DOHH2 (cell line): ENCODE measurements around the gene PSMD11.

Source experiments
- EZH2phosphoT487 ChIP-seq: fragments of 200-600 bp; sonication (generic); IDR thresholded peaks from 2 replicates; pipeline ENCODE4 v1.6.1; 2017; ENCODE audit warnings: borderline replicate concordance, mild to moderate bottlenecking, antibody characterized with exemption, low read length, moderate library complexity, mixed read lengths
- TF ChIP-seq, protein P1 (sequence below): fragments of 200-600 bp; sonication (generic); IDR thresholded peaks from one replicate; pipeline ENCODE4 v1.5.1; 2014; ENCODE audit warnings: antibody characterized with exemption, mild to moderate bottlenecking, low read depth, low read length; ENCODE audit not compliant: poor library complexity, severe bottlenecking

DNA sequence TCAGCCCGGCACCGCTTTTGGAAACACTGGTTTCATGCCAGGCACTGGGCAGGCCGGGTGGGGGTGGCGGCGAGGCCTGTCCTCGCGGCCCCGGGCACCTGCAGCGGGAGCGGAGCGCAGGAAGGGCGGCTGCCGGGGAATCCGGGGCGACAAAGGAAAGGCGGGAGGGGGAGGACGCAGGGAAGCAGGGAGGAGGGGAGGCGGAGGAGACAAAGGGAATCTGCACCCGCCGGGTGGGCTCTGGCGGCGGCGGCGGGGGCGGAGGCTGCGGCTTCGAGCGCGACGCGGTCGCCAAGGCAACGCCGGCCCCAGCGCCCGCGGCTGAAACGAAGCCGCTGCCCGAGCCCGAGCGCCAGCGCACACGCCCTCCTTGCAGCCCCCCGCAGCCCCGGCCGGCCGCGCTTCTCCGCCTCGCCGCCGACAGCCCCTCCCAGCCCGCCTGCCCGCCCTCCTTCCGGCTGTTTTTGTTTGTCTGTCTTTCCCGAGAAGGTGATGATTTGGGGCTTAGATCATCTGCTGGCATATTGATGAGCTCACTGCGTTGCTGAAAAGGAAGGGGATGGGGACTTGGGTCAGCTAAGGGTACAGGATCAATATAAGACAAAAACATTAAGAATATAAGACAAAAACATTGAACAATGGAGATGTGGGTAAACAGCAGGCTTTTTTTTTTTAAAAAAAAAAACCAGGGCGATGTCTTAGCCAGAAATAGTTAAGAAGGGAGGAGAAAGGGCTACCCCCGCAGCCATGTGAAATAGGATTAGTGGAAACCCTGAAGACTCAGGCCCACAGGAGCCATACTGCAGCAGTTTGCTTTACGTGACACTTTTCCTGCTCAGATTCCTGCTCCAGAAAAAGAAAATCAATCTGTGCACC is 75.2 kb downstream of the PSMD11 start:
- no peak for TF ChIP-seq EZH2phosphoT487
- TF ChIP-seq, protein P1, sequence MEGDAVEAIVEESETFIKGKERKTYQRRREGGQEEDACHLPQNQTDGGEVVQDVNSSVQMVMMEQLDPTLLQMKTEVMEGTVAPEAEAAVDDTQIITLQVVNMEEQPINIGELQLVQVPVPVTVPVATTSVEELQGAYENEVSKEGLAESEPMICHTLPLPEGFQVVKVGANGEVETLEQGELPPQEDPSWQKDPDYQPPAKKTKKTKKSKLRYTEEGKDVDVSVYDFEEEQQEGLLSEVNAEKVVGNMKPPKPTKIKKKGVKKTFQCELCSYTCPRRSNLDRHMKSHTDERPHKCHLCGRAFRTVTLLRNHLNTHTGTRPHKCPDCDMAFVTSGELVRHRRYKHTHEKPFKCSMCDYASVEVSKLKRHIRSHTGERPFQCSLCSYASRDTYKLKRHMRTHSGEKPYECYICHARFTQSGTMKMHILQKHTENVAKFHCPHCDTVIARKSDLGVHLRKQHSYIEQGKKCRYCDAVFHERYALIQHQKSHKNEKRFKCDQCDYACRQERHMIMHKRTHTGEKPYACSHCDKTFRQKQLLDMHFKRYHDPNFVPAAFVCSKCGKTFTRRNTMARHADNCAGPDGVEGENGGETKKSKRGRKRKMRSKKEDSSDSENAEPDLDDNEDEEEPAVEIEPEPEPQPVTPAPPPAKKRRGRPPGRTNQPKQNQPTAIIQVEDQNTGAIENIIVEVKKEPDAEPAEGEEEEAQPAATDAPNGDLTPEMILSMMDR: no peak
